Natural killer cell (primary cell): Measurements from ENCODE around the gene GAP43. TPM values are rescaled to one million over a fixed set of nuclear protein-coding genes. Genes with fewer than 3 reads are reported as not detected.

Source experiments
- ATAC-seq, 3 donors: fragments of 150-1000 bp in 2 of 3; fragments of 200-7000 bp in 1 of 3; cut with Tn5 transposase; 1 replicate in 1 of 3; 2 replicates in 2 of 3; pipeline ENCODE4 v1.10.0; 2021; ENCODE audit warnings: mild to moderate bottlenecking in 2 of 3, moderate library complexity in 2 of 3
- DNase-seq, 2 donors: peaks; one replicate each; pipeline versions ENCODE4 v3.0.0 to v3.0.0-alpha.2; 2013 to 2021; ENCODE audit warnings: mixed read lengths in 1 of 2
- H3K27ac ChIP-seq: one replicate; pipeline ENCODE4 v1.5.1; 2013; ENCODE audit warnings: mild to moderate bottlenecking, low read length
- H3K27me3 ChIP-seq: one replicate; pipeline ENCODE4 v1.6.1; 2013; ENCODE audit warnings: low read length; ENCODE audit not compliant: control insufficient read depth, insufficient read depth
- H3K36me3 ChIP-seq: one replicate; pipeline ENCODE4 v1.6.1; 2013; ENCODE audit warnings: low read length; ENCODE audit not compliant: control insufficient read depth, insufficient read depth
- H3K4me1 ChIP-seq: one replicate; pipeline ENCODE4 v1.6.1; 2013; ENCODE audit warnings: low read length; ENCODE audit not compliant: control insufficient read depth, insufficient read depth
- H3K4me3 ChIP-seq: one replicate; pipeline ENCODE4 v1.5.1; 2013; ENCODE audit warnings: low read length
- H3K9me3 ChIP-seq: one replicate; pipeline ENCODE4 v1.6.1; 2013; ENCODE audit warnings: low read length; ENCODE audit not compliant: control insufficient read depth, insufficient read depth
- H3K27ac Mint-ChIP-seq, 2 donors: one replicate each; pipeline ENCODE4 v1.8.0; 2022; ENCODE audit warnings: mild to moderate bottlenecking in 2 of 2, mixed read lengths in 2 of 2, moderate library complexity in 1 of 2
- H3K27me3 Mint-ChIP-seq, 2 donors: one replicate each; pipeline ENCODE4 v1.8.0; 2022; ENCODE audit warnings: low read depth in 2 of 2, mixed read lengths in 2 of 2
- H3K36me3 Mint-ChIP-seq: one replicate; pipeline ENCODE4 v1.8.0; 2022; ENCODE audit warnings: mixed read lengths
- H3K4me1 Mint-ChIP-seq, 2 donors: one replicate each; pipeline ENCODE4 v1.8.0; 2022; ENCODE audit warnings: mixed read lengths in 2 of 2
- H3K4me3 Mint-ChIP-seq: one replicate; pipeline ENCODE4 v1.8.0; 2022; ENCODE audit warnings: mild to moderate bottlenecking, moderate library complexity, mixed read lengths
- H3K9me3 Mint-ChIP-seq, 2 donors: one replicate each; pipeline ENCODE4 v1.8.0; 2022; ENCODE audit warnings: mixed read lengths in 2 of 2
- CTCF ChIP-seq: fragments of 200-600 bp; IDR thresholded peaks from one replicate; pipeline ENCODE4 v1.8.0; 2022; ENCODE audit warnings: antibody characterized with exemption
- WGBS: methylation state at CpG from one replicate; pipeline ENCODE4 v1.1.7; 2013; ENCODE audit warnings: missing lambda C conversion rate; ENCODE audit not compliant: insufficient coverage; 5-methylcytosine and 5-hydroxymethylcytosine counted together
- intact Hi-C: fragments of 100-400 bp; cut with micrococcal nuclease; formaldehyde crosslinking; loops from one replicate; pipeline ENCODE4 v1.14.2; 2022
- total RNA-seq, 4 donors: library from RNA; stranded (reverse); fragments of 120-200 nt in 1 of 4; gene quantifications; one replicate each; pipeline versions ENCODE4 v1.2.3 to v1.2.4, GENCODE V29; 2013 to 2022

Gene GAP43
- total RNA-seq, 3 donors from 2014 or later (not counting 1 experiment from before 2014, with no cell fraction given) = 0.14 TPM; not detected in 2

GRCh38 chr3:115578331-115578730 is 45.0 kb upstream of the GAP43 start:
- H3K36me3 ChIP-seq = no peaks in the 10 kb centered on the region
- no peaks in the 10 kb centered on the region for H3K4me1 Mint-ChIP-seq
- no peaks in the 10 kb centered on the region for H3K36me3 Mint-ChIP-seq
- no peaks in the 10 kb centered on the region for H3K27me3 ChIP-seq
- H3K4me3 ChIP-seq = no peak overlapping the region
- no peak overlapping the region for H3K4me3 Mint-ChIP-seq
- no peaks in the 10 kb centered on the region for H3K9me3 Mint-ChIP-seq
- ATAC-seq (no peak), DNase-seq (no peak)
- H3K9me3 ChIP-seq = no peaks in the 10 kb centered on the region
- TF ChIP-seq CTCF = no peak
- H3K27ac Mint-ChIP-seq = no peak overlapping the region
- H3K27ac ChIP-seq = no peak overlapping the region
- peaks cover 12 to 14% of the 10 kb centered on the region in 2 donors for H3K27me3 Mint-ChIP-seq
- no peaks in the 10 kb centered on the region for H3K4me1 ChIP-seq
- intact Hi-C loops = no loop called here
- 100% methylated on average over 1 of the region's 1 CpG for WGBS

- WGBS = 92% methylated on average over 1 of the region's 1 CpG
- Histone ChIP-seq H3K27me3 (no peaks in the 10 kb centered on the region), H3K36me3 (no peaks in the 10 kb centered on the region), H3K27ac (no peak overlapping the region), H3K9me3 (no peaks in the 10 kb centered on the region), H3K4me1 (no peaks in the 10 kb centered on the region), H3K4me3 (no peak overlapping the region)
- Mint-ChIP-seq H3K9me3 (no peaks in the 10 kb centered on the region), H3K27ac (no peak overlapping the region), H3K4me3 (no peak overlapping the region), H3K27me3 (peaks cover 8 to 9% of the 10 kb centered on the region in 2 donors), H3K36me3 (no peaks in the 10 kb centered on the region), H3K4me1 (no peaks in the 10 kb centered on the region)
- TF ChIP-seq CTCF = no peak
- ATAC-seq (no peak), DNase-seq (no peak)
- intact Hi-C loops = no loop called here
Measured at GRCh38 chr3:115580566-115580965, 42.7 kb upstream of the GAP43 start.

- DNase-seq = no peak
- H3K36me3 ChIP-seq = no peaks in the 10 kb centered on the region
- no peak overlapping the region for H3K27ac ChIP-seq
- no peak for ATAC-seq
- no peaks in the 10 kb centered on the region for H3K4me1 ChIP-seq
- H3K4me3 ChIP-seq = no peak overlapping the region
- Mint-ChIP-seq H3K36me3 (no peaks in the 10 kb centered on the region), H3K27ac (no peak overlapping the region), H3K4me1 (no peaks in the 10 kb centered on the region), H3K27me3 (peaks cover 8 to 9% of the 10 kb centered on the region in 2 donors), H3K9me3 (no peaks in the 10 kb centered on the region), H3K4me3 (no peak overlapping the region)
- H3K9me3 ChIP-seq = no peaks in the 10 kb centered on the region
- TF ChIP-seq CTCF = no peak
- 88% methylated on average over 8 of the region's 8 CpGs for WGBS
- no peaks in the 10 kb centered on the region for H3K27me3 ChIP-seq
- intact Hi-C loops = no loop called here
Measured at GRCh38 chr3:115581362-115582135, 41.8 kb upstream of the GAP43 start.
